Dermis microvascular lymphatic vessel endothelial cell (primary cell): ENCODE measurements around the gene KRTAP23-1. TPM values are rescaled to one million over a fixed set of nuclear protein-coding genes. Genes with fewer than 3 reads are reported as not detected.

Experiments
- DNase-seq, 2 donors: peaks; one replicate each; pipeline versions ENCODE4 v3.0.0 to v3.0.0-alpha.2; 2010; ENCODE audit warnings: low read depth in 2 of 2
- total RNA-seq: library from RNA; depleted of rRNA; stranded (reverse); fragments of >200 nt; gene quantifications from 2 replicates; pipeline ENCODE4 v1.2.1, GENCODE V29; 2014

The KRTAP23-1 gene
- total RNA-seq, 1 donor from 2014 or later: not detected

DNA sequence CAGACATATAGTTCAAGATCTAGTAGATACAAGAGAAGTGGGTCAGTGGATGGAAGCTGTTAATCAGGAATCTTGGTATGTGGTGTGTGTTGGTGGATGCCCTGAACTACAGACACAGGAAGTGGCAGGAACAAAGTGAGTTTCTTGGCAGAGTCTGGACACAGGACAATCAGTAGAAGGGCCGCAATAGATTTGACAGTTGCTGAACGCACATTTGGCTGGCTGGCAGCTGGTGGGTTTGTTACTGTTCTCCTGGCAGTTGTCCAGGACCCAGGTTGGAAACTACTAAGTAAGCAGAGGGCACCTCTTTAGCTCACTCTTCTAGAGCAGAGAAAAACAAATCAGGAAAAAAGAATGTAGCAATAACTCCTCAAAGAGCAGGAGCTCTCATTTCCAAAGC is 41.5 kb downstream of the KRTAP23-1 start:
- DNase-seq: no peak

DNA sequence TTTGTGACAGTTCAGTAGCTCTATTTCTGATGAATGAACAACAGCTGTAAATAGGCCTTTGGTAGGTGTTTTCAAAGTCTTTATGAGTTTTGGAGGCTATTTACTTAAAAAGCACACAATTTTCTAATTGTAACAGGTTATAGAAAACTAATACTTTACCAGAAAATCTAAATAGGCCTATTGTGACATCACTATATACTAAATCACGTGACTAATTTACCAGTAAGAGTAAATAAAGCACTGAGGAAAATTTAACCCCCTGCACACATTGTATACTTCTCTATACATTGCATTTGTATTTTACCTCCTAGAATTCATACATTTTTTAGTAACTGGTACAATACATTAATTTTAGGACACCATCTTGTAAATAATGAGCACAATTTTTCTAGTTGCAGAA is 43.3 kb downstream of the KRTAP23-1 start:
- no peak for DNase-seq

Other genes starting within 250 kb of the KRTAP23-1 start
- not detected in 2 replicates for gene CLDN17, start 181.8 kb downstream of the KRTAP23-1 start, total RNA-seq
- not detected in 2 replicates for gene CLDN8, start 132.5 kb downstream of the KRTAP23-1 start, total RNA-seq
- not detected in 2 replicates for gene KRTAP24-1, start 65.7 kb downstream of the KRTAP23-1 start, total RNA-seq
- not detected in 2 replicates for gene KRTAP25-1, start 59.1 kb downstream of the KRTAP23-1 start, total RNA-seq
- not detected in 2 replicates for gene KRTAP26-1, start 28.3 kb downstream of the KRTAP23-1 start, total RNA-seq
- not detected in 2 replicates for gene KRTAP27-1, start 10.9 kb downstream of the KRTAP23-1 start, total RNA-seq
- gene KRTAP13-2, start 23.7 kb upstream of the KRTAP23-1 start, total RNA-seq: not detected in 2 replicates
- gene KRTAP13-1, start 47.4 kb upstream of the KRTAP23-1 start, total RNA-seq: not detected in 2 replicates
- not detected in 2 replicates for gene KRTAP13-3, start 77.3 kb upstream of the KRTAP23-1 start, total RNA-seq
- not detected in 2 replicates for gene KRTAP13-4, start 81.6 kb upstream of the KRTAP23-1 start, total RNA-seq
- not detected in 2 replicates for gene KRTAP15-1, start 91.7 kb upstream of the KRTAP23-1 start, total RNA-seq
- gene KRTAP19-1, start 131.8 kb upstream of the KRTAP23-1 start, total RNA-seq: not detected in 2 replicates
- gene KRTAP19-2, start 138.8 kb upstream of the KRTAP23-1 start, total RNA-seq: not detected in 2 replicates
- gene KRTAP19-3, start 143.4 kb upstream of the KRTAP23-1 start, total RNA-seq: not detected in 2 replicates
- gene KRTAP19-4, start 148.6 kb upstream of the KRTAP23-1 start, total RNA-seq: not detected in 2 replicates
- not detected in 2 replicates for gene KRTAP19-5, start 153.5 kb upstream of the KRTAP23-1 start, total RNA-seq
- gene KRTAP19-6, start 193.3 kb upstream of the KRTAP23-1 start, total RNA-seq: not detected in 2 replicates
- not detected in 2 replicates for gene KRTAP19-7, start 212.7 kb upstream of the KRTAP23-1 start, total RNA-seq
- gene KRTAP22-2, start 241.8 kb upstream of the KRTAP23-1 start, total RNA-seq: not detected in 2 replicates
- not detected in 2 replicates for gene KRTAP6-3, start 243.8 kb upstream of the KRTAP23-1 start, total RNA-seq